ENCODE measurements around the gene HSPA12A.

HSPA12A gene

GRCh38 chr10:116648903-116649302 lies 93.5 kb downstream of the HSPA12A start:
- ChIA-PET CTCF (interaction anchor here (0.7 to 1.6 kb wide), 2 partner anchors 10 to 33 kb away, joined by 3 to 5 read pairs; no protein-coding TSS in a partner anchor), POLR2A (no interaction called here)
- H3K4me1 ChIP-seq (ENCODE audit: control insufficient read depth, insufficient read depth, low read length), result no peaks in the 10 kb centered on the region
- no peaks in the 10 kb centered on the region for H3K36me3 ChIP-seq (ENCODE audit: control insufficient read depth in 2 of 2, insufficient read depth in 1 of 2, low read length in 2 of 2)
- no peaks in the 10 kb centered on the region; the same call in 1 of the 2 replicates for H3K9me3 ChIP-seq (ENCODE audit: control insufficient read depth, insufficient read depth, low read depth, low read length)
- no peak overlapping the region for H3K27ac ChIP-seq (ENCODE audit: extremely low read depth, low read depth, low read length)
- TF ChIP-seq ZNF146 (tag by site-specific recombination; IDR thresholded peaks at IDR 0.05) (peak; percentile 80), BCL6B (tag by site-specific recombination; IDR thresholded peaks at IDR 0.05) (no peak)
- H3K4me3 ChIP-seq (ENCODE audit: low read depth, low read length), result no peak overlapping the region

GRCh38 chr10:116646502-116646901 lies 95.9 kb downstream of the HSPA12A start:
- no peaks in the 10 kb centered on the region for H3K36me3 ChIP-seq (ENCODE audit: control insufficient read depth in 2 of 2, insufficient read depth in 1 of 2, low read length in 2 of 2)
- H3K9me3 ChIP-seq (ENCODE audit: control insufficient read depth, insufficient read depth, low read depth, low read length), result no peaks in the 10 kb centered on the region; the same call in 1 of the 2 replicates
- no peak overlapping the region for H3K4me3 ChIP-seq (ENCODE audit: low read depth, low read length)
- CTCF ChIA-PET, result interaction anchor here (0.6 to 1.2 kb wide), 3 partner anchors 8 to 851 kb away, joined by 4 to 6 read pairs (median 4); no protein-coding TSS in a partner anchor
- POLR2A ChIA-PET, result no interaction called here
- TF ChIP-seq ZNF248 (tag by site-specific recombination; IDR thresholded peaks at IDR 0.05) (no peak), HOXA7 (CRISPR knock-in tag; IDR thresholded peaks at IDR 0.05; ENCODE audit: borderline replicate concordance) (no peak), ZNF37A (tag by site-specific recombination; IDR thresholded peaks at IDR 0.05) (no peak)
- no peaks in the 10 kb centered on the region for H3K4me1 ChIP-seq (ENCODE audit: control insufficient read depth, insufficient read depth, low read length)
- no peak overlapping the region for H3K27ac ChIP-seq (ENCODE audit: extremely low read depth, low read depth, low read length)

- Histone ChIP-seq H3K27ac (ENCODE audit: extremely low read depth, low read depth, low read length) (no peak overlapping the region), H3K4me3 (ENCODE audit: low read depth, low read length) (no peak overlapping the region), H3K36me3 (ENCODE audit: control insufficient read depth in 2 of 2, insufficient read depth in 1 of 2, low read length in 2 of 2) (no peaks in the 10 kb centered on the region), H3K9me3 (ENCODE audit: control insufficient read depth, insufficient read depth, low read depth, low read length) (no peaks in the 10 kb centered on the region), H3K4me1 (ENCODE audit: control insufficient read depth, insufficient read depth, low read length) (no peaks in the 10 kb centered on the region)
- CTCF ChIA-PET, result no interaction called here
- TF ChIP-seq ZFHX2 (tag by site-specific recombination; conservative IDR thresholded peaks at IDR 0.05) (peak; percentile 57), ZNF335 (tag by site-specific recombination; conservative IDR thresholded peaks at IDR 0.05) (no peak), SP7 (tag by site-specific recombination; IDR thresholded peaks at IDR 0.05) (no peak), ZNF514 (tag by site-specific recombination; IDR thresholded peaks at IDR 0.05) (no peak), EGR2 (tag by site-specific recombination; IDR thresholded peaks at IDR 0.05; ENCODE audit: low read depth) (peak; percentile 52; the same call in 1 of the 2 replicates)
- POLR2A ChIA-PET, result interaction anchor here (0.5 kb wide), 1 partner anchor 105 kb away, joined by 3 read pairs; no protein-coding TSS in a partner anchor
These were observed 104.5 kb downstream of the HSPA12A start for GRCh38 chr10:116637830-116638229.

GRCh38 chr10:116636976-116637375 lies 105.4 kb downstream of the HSPA12A start:
- H3K9me3 ChIP-seq (ENCODE audit: control insufficient read depth, insufficient read depth, low read depth, low read length), result no peaks in the 10 kb centered on the region
- POLR2A ChIA-PET, result interaction anchor here (0.5 kb wide), 1 partner anchor 8 kb away, joined by 3 read pairs; no protein-coding TSS in a partner anchor
- no peaks in the 10 kb centered on the region for H3K4me1 ChIP-seq (ENCODE audit: control insufficient read depth, insufficient read depth, low read length)
- no peak overlapping the region for H3K4me3 ChIP-seq (ENCODE audit: low read depth, low read length)
- H3K27ac ChIP-seq (ENCODE audit: extremely low read depth, low read depth, low read length), result no peak overlapping the region
- CTCF ChIA-PET, result interaction anchor here (0.6 to 1.5 kb wide), 5 partner anchors 10 to 159 kb away, joined by 4 to 6 read pairs (median 4); no protein-coding TSS in a partner anchor
- no peaks in the 10 kb centered on the region for H3K36me3 ChIP-seq (ENCODE audit: control insufficient read depth in 2 of 2, insufficient read depth in 1 of 2, low read length in 2 of 2)
- TF ChIP-seq ZNF558 (tag by site-specific recombination; IDR thresholded peaks at IDR 0.05), result no peak
- TF ChIP-seq ATF2 (tag by site-specific recombination; IDR thresholded peaks at IDR 0.05; ENCODE audit: low read depth), result peak; percentile 27; the same call in 1 of the 2 replicates
- TF ChIP-seq REPIN1 (tag by site-specific recombination; IDR thresholded peaks at IDR 0.05; ENCODE audit: low read depth), result no peak
- no peak for TF ChIP-seq ZNF513 (tag by site-specific recombination; IDR thresholded peaks at IDR 0.05)
- no peak for TF ChIP-seq ZNF426 (tag by site-specific recombination; IDR thresholded peaks at IDR 0.05)
- TF ChIP-seq ZNF148 (tag by site-specific recombination; IDR thresholded peaks at IDR 0.05; ENCODE audit: borderline replicate concordance), result no peak
- no peak for TF ChIP-seq ZBTB44 (tag by site-specific recombination; IDR thresholded peaks at IDR 0.05)
- TF ChIP-seq ZNF19 (tag by site-specific recombination; IDR thresholded peaks at IDR 0.05; ENCODE audit: low read depth), result no peak
- no peak for TF ChIP-seq ZNF24 (tag by site-specific recombination; IDR thresholded peaks at IDR 0.05)

Measured in HEK293 (cell line).